Measurements from ENCODE around the gene GYS1.

DNA sequence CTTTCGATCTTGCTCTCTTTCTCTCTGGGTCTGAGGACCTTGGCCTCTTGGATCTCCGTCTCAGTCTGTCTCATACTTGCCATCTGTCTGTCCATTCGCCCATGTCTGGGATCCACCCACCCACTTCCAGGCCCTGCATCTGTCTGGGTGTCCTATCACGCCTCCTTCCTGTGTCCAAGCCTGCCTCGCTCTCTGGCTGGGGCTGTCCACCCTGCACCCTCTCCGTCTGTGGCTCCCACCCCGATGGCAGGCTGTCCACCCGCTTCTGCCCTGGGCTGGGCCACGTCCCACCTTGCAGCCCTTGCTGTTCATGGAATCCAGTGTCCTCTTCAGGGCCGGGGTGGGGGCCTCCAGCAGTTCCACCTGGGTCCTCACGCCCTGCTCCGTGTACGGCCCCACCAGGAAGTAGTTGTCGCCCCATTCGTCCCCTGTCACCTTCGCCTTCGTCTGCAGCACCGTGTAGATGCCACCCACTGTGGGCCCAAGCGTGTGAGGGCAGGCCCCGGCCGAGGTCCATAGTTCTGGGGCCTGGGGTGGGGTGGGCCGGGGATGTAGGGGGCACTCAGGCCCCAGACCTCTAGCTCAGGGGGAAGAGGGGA, 2.0 kb downstream of the GYS1 start:
- TF ChIP-seq, protein P1, sequence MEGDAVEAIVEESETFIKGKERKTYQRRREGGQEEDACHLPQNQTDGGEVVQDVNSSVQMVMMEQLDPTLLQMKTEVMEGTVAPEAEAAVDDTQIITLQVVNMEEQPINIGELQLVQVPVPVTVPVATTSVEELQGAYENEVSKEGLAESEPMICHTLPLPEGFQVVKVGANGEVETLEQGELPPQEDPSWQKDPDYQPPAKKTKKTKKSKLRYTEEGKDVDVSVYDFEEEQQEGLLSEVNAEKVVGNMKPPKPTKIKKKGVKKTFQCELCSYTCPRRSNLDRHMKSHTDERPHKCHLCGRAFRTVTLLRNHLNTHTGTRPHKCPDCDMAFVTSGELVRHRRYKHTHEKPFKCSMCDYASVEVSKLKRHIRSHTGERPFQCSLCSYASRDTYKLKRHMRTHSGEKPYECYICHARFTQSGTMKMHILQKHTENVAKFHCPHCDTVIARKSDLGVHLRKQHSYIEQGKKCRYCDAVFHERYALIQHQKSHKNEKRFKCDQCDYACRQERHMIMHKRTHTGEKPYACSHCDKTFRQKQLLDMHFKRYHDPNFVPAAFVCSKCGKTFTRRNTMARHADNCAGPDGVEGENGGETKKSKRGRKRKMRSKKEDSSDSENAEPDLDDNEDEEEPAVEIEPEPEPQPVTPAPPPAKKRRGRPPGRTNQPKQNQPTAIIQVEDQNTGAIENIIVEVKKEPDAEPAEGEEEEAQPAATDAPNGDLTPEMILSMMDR (IDR thresholded peaks at IDR 0.05), result no peak
- no peak for TF ChIP-seq POLR2AphosphoS5 (IDR thresholded peaks at IDR 0.05)
- no peak for TF ChIP-seq POLR2A (IDR thresholded peaks at IDR 0.05)
- no peak for TF ChIP-seq EP300 (IDR thresholded peaks at IDR 0.05)

Data from upper lobe of left lung (tissue), 4 donors.